SK-N-MC (cell line): ENCODE measurements around the gene LRRTM1.

ENCODE experiments used
- EZH2 ChIP-seq: fragments of 200-600 bp; sonication (generic); IDR thresholded peaks from one replicate; pipeline ENCODE4 v1.6.1; 2017; ENCODE audit warnings: antibody characterized with exemption
- FOXP2 ChIP-seq: optimal IDR thresholded peaks from 2 replicates; pipeline ENCODE3; 2011; ENCODE audit warnings: mild to moderate bottlenecking, moderate library complexity; ENCODE audit not compliant: insufficient read depth; ENCODE audit errors: extremely low read length, control extremely low read depth
- POLR2AphosphoS5 ChIP-seq: IDR thresholded peaks from 2 replicates; pipeline ENCODE4 v1.6.1; 2012; ENCODE audit warnings: mild to moderate bottlenecking, low read depth, low read length, borderline replicate concordance

DNA sequence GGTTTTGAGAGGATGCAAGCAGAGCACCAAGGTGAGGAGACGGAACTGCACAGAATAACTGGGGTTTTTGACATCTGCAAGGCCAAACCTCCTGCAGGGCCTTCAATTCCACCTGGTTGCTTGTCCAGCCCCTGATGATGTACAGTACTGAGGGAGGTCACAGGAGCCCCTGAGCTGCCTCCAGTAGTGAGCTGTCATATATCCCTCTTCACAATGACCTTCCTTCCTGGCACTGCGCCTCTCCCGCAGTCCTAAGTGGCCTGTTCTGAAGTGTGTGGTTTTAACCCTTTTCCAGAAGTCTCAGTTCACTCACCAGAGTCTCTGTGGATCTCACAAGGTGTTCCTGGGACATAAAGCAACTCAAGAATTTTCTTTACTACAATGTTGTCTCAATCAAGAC, 45.3 kb downstream of the LRRTM1 start:
- TF ChIP-seq EZH2 (no peak), POLR2AphosphoS5 (no peak), FOXP2 (no peak)
